Muscle of leg (tissue), 16 donors: Measurements from ENCODE around the gene SIRT2. TPM values are rescaled to one million over a fixed set of nuclear protein-coding genes. Genes with fewer than 3 reads are reported as not detected.
A peak's percentile ranks its signal among the peaks of the same experiment; 100 is the strongest.
"Not testable (repeated sequence)": the region's sequence is repeated elsewhere in the genome, so short reads cannot be mapped to it uniquely, and the experiment has no call there.

Source experiments
- DNase-seq: peaks from one replicate; pipeline ENCODE4 v3.0.0; 2013
- H3K27ac ChIP-seq: one replicate; pipeline ENCODE4 v1.5.1; 2013; ENCODE audit warnings: mild to moderate bottlenecking, low read length, control low read depth
- H3K27me3 ChIP-seq: one replicate; pipeline ENCODE4 v1.6.1; 2013; ENCODE audit warnings: low read length; ENCODE audit not compliant: control insufficient read depth, insufficient read depth
- H3K36me3 ChIP-seq: one replicate; pipeline ENCODE4 v1.6.1; 2013; ENCODE audit warnings: low read length; ENCODE audit not compliant: control insufficient read depth, insufficient read depth
- H3K4me1 ChIP-seq: one replicate; pipeline ENCODE4 v1.6.1; 2013; ENCODE audit warnings: low read length; ENCODE audit not compliant: control insufficient read depth, insufficient read depth
- H3K4me3 ChIP-seq: one replicate; pipeline ENCODE4 v1.5.1; 2013; ENCODE audit warnings: low read length, control low read depth
- H3K9me3 ChIP-seq: replicated peaks from 2 replicates; pipeline ENCODE4 v1.6.1; 2013; ENCODE audit warnings: low read depth, low read length; ENCODE audit not compliant: control insufficient read depth
- WGBS: methylation state at CpG from one replicate; pipeline ENCODE4 v1.1.5; 2013; ENCODE audit warnings: missing lambda C conversion rate; ENCODE audit not compliant: insufficient coverage; 5-methylcytosine and 5-hydroxymethylcytosine counted together
- long read RNA-seq, 11 donors: transcript quantifications; one replicate each; lab custom pipeline, GENCODE V29; 2026
- polyA plus RNA-seq, 8 donors: library from polyadenylated mRNA; unstranded; fragments of 120-200 nt; gene quantifications; one replicate each; pipeline versions ENCODE4 v1.2.1 to v1.2.3, GENCODE V29; 2013; ENCODE audit warnings: inconsistent platforms in 1 of 8, low replicate concordance in 1 of 8; ENCODE audit not compliant: insufficient read length in 8 of 8, insufficient read depth in 1 of 8
- total RNA-seq: library from RNA; stranded (reverse); fragments of 120-200 nt; gene quantifications from one replicate; pipeline ENCODE4 v1.2.4, GENCODE V29; 2013

The SIRT2 gene
- total RNA-seq (100 TPM), polyA plus RNA-seq (100 to 1,000 TPM in 6 of 8 donors, 10 to 100 TPM in 2; 92.7 to 129 (median 109) TPM)
- long read RNA-seq, donor 1, transcript SIRT2-204 (15 exons, 2,062 nt): major isoform, 7 of 11 reads
- long read RNA-seq, donor 1, partial matches to known transcripts: 0 of 11 reads
- long read RNA-seq, donor 1, other reads (novel, unspliced or antisense): 0 of 11 reads
- long read RNA-seq, donor 2: 0 reads
- long read RNA-seq, donor 3, transcript SIRT2-201 (16 exons, 2,070 nt): minor isoform, 9 of 47 reads
- long read RNA-seq, donor 3, transcript SIRT2-204 (15 exons, 2,062 nt): major isoform, 32 of 47 reads
- long read RNA-seq, donor 3, partial matches to known transcripts: 0 of 47 reads
- long read RNA-seq, donor 3, other reads (novel, unspliced or antisense): 0 of 47 reads
- long read RNA-seq, donor 4, transcript SIRT2-204 (15 exons, 2,062 nt): major isoform, 12 of 19 reads
- long read RNA-seq, donor 4, partial matches to known transcripts: 0 of 19 reads
- long read RNA-seq, donor 4, other reads (novel, unspliced or antisense): 0 of 19 reads
- long read RNA-seq, donor 5, transcript SIRT2-204 (15 exons, 2,062 nt): major isoform, 40 of 78 reads
- long read RNA-seq, donor 5, transcript SIRT2-201 (16 exons, 2,070 nt): minor isoform, 13 of 78 reads
- long read RNA-seq, donor 5, partial matches to known transcripts: 5 of 78 reads
- long read RNA-seq, donor 5, other reads (novel, unspliced or antisense): 19 of 78 reads
- long read RNA-seq, donor 6, transcript SIRT2-204 (15 exons, 2,062 nt): major isoform, 23 of 36 reads
- long read RNA-seq, donor 6, transcript SIRT2-201 (16 exons, 2,070 nt): minor isoform, 7 of 36 reads
- long read RNA-seq, donor 6, partial matches to known transcripts: 0 of 36 reads
- long read RNA-seq, donor 6, other reads (novel, unspliced or antisense): 0 of 36 reads
- long read RNA-seq, donor 7, transcript SIRT2-204 (15 exons, 2,062 nt): major isoform, 30 of 41 reads
- long read RNA-seq, donor 7, partial matches to known transcripts: 0 of 41 reads
- long read RNA-seq, donor 7, other reads (novel, unspliced or antisense): 5 of 41 reads
- long read RNA-seq, donor 8, transcript SIRT2-204 (15 exons, 2,062 nt): major isoform, 14 of 25 reads
- long read RNA-seq, donor 8, transcript SIRT2-201 (16 exons, 2,070 nt): minor isoform, 8 of 25 reads
- long read RNA-seq, donor 8, partial matches to known transcripts: 0 of 25 reads
- long read RNA-seq, donor 8, other reads (novel, unspliced or antisense): 0 of 25 reads
- long read RNA-seq, donor 9, transcript SIRT2-204 (15 exons, 2,062 nt): major isoform, 11 of 12 reads
- long read RNA-seq, donor 9, partial matches to known transcripts: 0 of 12 reads
- long read RNA-seq, donor 9, other reads (novel, unspliced or antisense): 0 of 12 reads
- long read RNA-seq, donor 10, transcript SIRT2-204 (15 exons, 2,062 nt): major isoform, 11 of 26 reads
- long read RNA-seq, donor 10, transcript SIRT2-201 (16 exons, 2,070 nt): minor isoform, 6 of 26 reads
- long read RNA-seq, donor 10, partial matches to known transcripts: 0 of 26 reads
- long read RNA-seq, donor 10, other reads (novel, unspliced or antisense): 6 of 26 reads
- long read RNA-seq, donor 11, transcript SIRT2-201 (16 exons, 2,070 nt): minor isoform, 6 of 20 reads
- long read RNA-seq, donor 11, transcript SIRT2-204 (15 exons, 2,062 nt): major isoform, 13 of 20 reads
- long read RNA-seq, donor 11, partial matches to known transcripts: 0 of 20 reads
- long read RNA-seq, donor 11, other reads (novel, unspliced or antisense): 0 of 20 reads

GRCh38 chr19:38899447-38900201 lies at the start of gene SIRT2, which contains the start of gene NFKBIB:
SIRT2 (minus strand) TSS chr19:38899618; CDS start chr19:38899521, 97 bp downstream.
NFKBIB (plus strand) TSS chr19:38899969; CDS start chr19:38900033, 64 bp downstream.
- no peaks in the 10 kb centered on the region for H3K9me3 ChIP-seq
- H3K4me3 ChIP-seq: peak within 1 kb of the TSS; percentile 99
- WGBS: under 1% methylated on average over 64 of the region's 64 CpGs
- no peaks in the 10 kb centered on the region for H3K27me3 ChIP-seq
- H3K27ac ChIP-seq: peak within 1 kb of the TSS; percentile 95
- peak; percentile 100 for DNase-seq
- peaks cover 35% of the 10 kb centered on the region for H3K4me1 ChIP-seq
- peaks cover 12% of the 10 kb centered on the region for H3K36me3 ChIP-seq

- Histone ChIP-seq H3K4me3 (no peak overlapping the region), H3K9me3 (no peaks in the 10 kb centered on the region), H3K27me3 (no peaks in the 10 kb centered on the region), H3K36me3 (peaks cover 42% of the 10 kb centered on the region), H3K4me1 (peaks cover 4% of the 10 kb centered on the region), H3K27ac (no peak overlapping the region)
- no peak for DNase-seq
- 92% methylated on average over 7 of the region's 11 CpGs for WGBS
Observed at GRCh38 chr19:38946229-38947010, 47.0 kb upstream of the SIRT2 start.

- 80% methylated on average over 2 of the region's 3 CpGs for WGBS
- Histone ChIP-seq H3K36me3 (peaks cover 42% of the 10 kb centered on the region), H3K9me3 (no peaks in the 10 kb centered on the region), H3K4me1 (peaks cover 4% of the 10 kb centered on the region), H3K27ac (no peak overlapping the region), H3K4me3 (no peak overlapping the region), H3K27me3 (no peaks in the 10 kb centered on the region)
- DNase-seq: no peak
Observed at GRCh38 chr19:38945562-38946228, 46.3 kb upstream of the SIRT2 start.

- 84% methylated on average over 8 of the region's 12 CpGs for WGBS
- H3K4me1 ChIP-seq: peaks cover under 1% of the 10 kb centered on the region
- no peaks in the 10 kb centered on the region for H3K27me3 ChIP-seq
- no peak overlapping the region for H3K4me3 ChIP-seq
- no peaks in the 10 kb centered on the region for H3K9me3 ChIP-seq
- DNase-seq: no peak
- peaks cover 42% of the 10 kb centered on the region for H3K36me3 ChIP-seq
- no peak overlapping the region for H3K27ac ChIP-seq
Observed at GRCh38 chr19:38944981-38945506, 45.6 kb upstream of the SIRT2 start.

- H3K4me1 ChIP-seq: no peaks in the 10 kb centered on the region
- no peaks in the 10 kb centered on the region for H3K9me3 ChIP-seq
- peaks cover 42% of the 10 kb centered on the region for H3K36me3 ChIP-seq
- no peaks in the 10 kb centered on the region for H3K27me3 ChIP-seq
- no peak for DNase-seq
- H3K27ac ChIP-seq: no peak overlapping the region
- no peak overlapping the region for H3K4me3 ChIP-seq
- 88% methylated on average over 14 of the region's 20 CpGs for WGBS
Observed at GRCh38 chr19:38942471-38943181, 43.2 kb upstream of the SIRT2 start.

GRCh38 chr19:38941979-38942378 lies 42.6 kb upstream of the SIRT2 start:
- DNase-seq: no peak
- Histone ChIP-seq H3K4me3 (no peak overlapping the region), H3K27me3 (no peaks in the 10 kb centered on the region), H3K27ac (no peak overlapping the region), H3K9me3 (no peaks in the 10 kb centered on the region), H3K4me1 (no peaks in the 10 kb centered on the region), H3K36me3 (peaks cover 36% of the 10 kb centered on the region)
- no CpG with 5 or more reads among the region's 2 CpGs for WGBS

GRCh38 chr19:38941466-38941865 lies 42.0 kb upstream of the SIRT2 start:
- H3K27ac ChIP-seq, DNase-seq, H3K4me3 ChIP-seq, H3K9me3 ChIP-seq, H3K4me1 ChIP-seq, H3K27me3 ChIP-seq: not testable (repeated sequence)
- H3K36me3 ChIP-seq: peaks cover 31% of the 10 kb centered on the region
- 80% methylated on average over 1 of the region's 5 CpGs for WGBS
